Lung (tissue), 12 donors: ENCODE data around the gene SGTB. TPM values are rescaled to one million over a fixed set of nuclear protein-coding genes. Genes with fewer than 3 reads are reported as not detected.
"Not testable (repeated sequence)": the region's sequence is repeated elsewhere in the genome, so short reads cannot be mapped to it uniquely, and the experiment has no call there.

Experiments
- ATAC-seq: fragments of 200-7000 bp; cut with Tn5 transposase; one replicate; pipeline ENCODE4 v1.9.1; 2020; ENCODE audit warnings: moderate number of reproducible peaks; ENCODE audit not compliant: insufficient read depth, low FRiP score
- DNase-seq, 3 donors: peaks; one replicate each; pipeline ENCODE4 v3.0.0-alpha.2; 2013 to 2017
- H3K27ac ChIP-seq, 2 donors: one replicate each; pipeline ENCODE4 v1.5.1; 2013; ENCODE audit warnings: mild to moderate bottlenecking in 2 of 2, moderate library complexity in 2 of 2, control low read depth in 1 of 2, inconsistent platforms in 1 of 2, low read depth in 1 of 2, low read length in 1 of 2
- H3K27me3 ChIP-seq, 3 donors: one replicate each; pipeline ENCODE4 v1.5.1; 2013; ENCODE audit warnings: low read length in 2 of 3; ENCODE audit not compliant: control insufficient read depth in 3 of 3, insufficient read depth in 3 of 3
- H3K36me3 ChIP-seq, 4 donors: one replicate each; pipeline ENCODE4 v1.5.1; 2013; ENCODE audit warnings: low read length in 4 of 4, mild to moderate bottlenecking in 1 of 4, moderate library complexity in 1 of 4; ENCODE audit not compliant: control insufficient read depth in 4 of 4, insufficient read depth in 4 of 4
- H3K4me1 ChIP-seq, 5 donors: one replicate each; pipeline ENCODE4 v1.5.1; 2013; ENCODE audit warnings: low read length in 5 of 5, mild to moderate bottlenecking in 2 of 5, moderate library complexity in 1 of 5; ENCODE audit not compliant: control insufficient read depth in 5 of 5, insufficient read depth in 5 of 5
- H3K4me3 ChIP-seq: one replicate; pipeline ENCODE4 v1.5.1; 2013; ENCODE audit warnings: mild to moderate bottlenecking, control low read depth, moderate library complexity
- H3K9ac ChIP-seq, 2 donors: one replicate each; pipeline ENCODE4 v1.5.1; 2013; ENCODE audit warnings: low read length in 2 of 2, control low read depth in 1 of 2; ENCODE audit not compliant: insufficient read depth in 1 of 2
- H3K9me3 ChIP-seq, 4 donors: one replicate each; pipeline ENCODE4 v1.5.1; 2013; ENCODE audit warnings: low read length in 3 of 4, mild to moderate bottlenecking in 1 of 4, moderate library complexity in 1 of 4; ENCODE audit not compliant: control insufficient read depth in 4 of 4, insufficient read depth in 3 of 4
- WGBS, 2 donors: extraction: QIAGEN DNeasy Blood & Tissue Kit; methylation state at CpG; one replicate each; pipeline ENCODE4 v1.1.7; 2013; 5-methylcytosine and 5-hydroxymethylcytosine counted together
- polyA plus RNA-seq, 2 donors: library from polyadenylated mRNA; stranded (reverse); fragments of 200-250 nt; gene quantifications; one replicate each; pipeline ENCODE4 v1.2.1, GENCODE V29; 2013
- total RNA-seq, 2 donors: library from RNA; depleted of rRNA in 1 of 2; stranded (reverse); fragments of >200 nt in 1 of 2; gene quantifications; one replicate each; pipeline ENCODE4 v1.2.1, GENCODE V29; 2014 to 2021
- TF ChIP-seq, protein P1 (sequence below): IDR thresholded peaks from 2 replicates; pipeline ENCODE4 v1.5.1; 2012; ENCODE audit warnings: mild to moderate bottlenecking; ENCODE audit errors: control extremely low read depth, extremely low read depth
- donor health status: control.
- donor health status: control.
- donor health status: Bipolar disorder and iron deficiency.
- donor health status: healthy.
- donor health status: DM: yes; HTN: yes; CAD: no.

The SGTB gene
- total and polyA plus RNA-seq, 4 donors: 2.5 to 11.1 (median 10.0) TPM

GRCh38 chr5:65624571-65625555 lies 97.0 kb downstream of the SGTB start, which contains the start of the genes SHLD3 and TRAPPC13:
Gene SHLD3 (plus strand): TSS chr5:65625027. CDS start chr5:65629588, 4,561 bp downstream.
Gene TRAPPC13 (plus strand): TSS chr5:65625027. CDS start chr5:65625061, 34 bp downstream.
- ATAC-seq: peak; percentile 91
- WGBS, 2 donors: 0% methylated on average over 36 of the region's 36 CpGs
- peaks cover 0 to 22% (median 13%) of the 10 kb centered on the region in 5 donors for H3K4me1 ChIP-seq

GRCh38 chr5:65624025-65624570 lies 97.8 kb downstream of the SGTB start, which contains the start of gene TRIM23:
Gene TRIM23 (minus strand): TSS chr5:65624333. CDS start chr5:65624274, 59 bp downstream.
- Histone ChIP-seq H3K9me3 (no peaks in the 10 kb centered on the region), H3K4me1 (peaks cover 0 to 22% (median 13%) of the 10 kb centered on the region in 5 donors), H3K4me3 (peak within 1 kb of the TSS; percentile 85), H3K27ac (peak within 1 kb of the TSS; percentile 84 to 94), H3K36me3 (peaks cover 0 to 4% (median under 1%) of the 10 kb centered on the region in 4 donors), H3K9ac (peak within 1 kb of the TSS; percentile 64 to 95), H3K27me3 (no peaks in the 10 kb centered on the region)
- TF ChIP-seq, protein P1, sequence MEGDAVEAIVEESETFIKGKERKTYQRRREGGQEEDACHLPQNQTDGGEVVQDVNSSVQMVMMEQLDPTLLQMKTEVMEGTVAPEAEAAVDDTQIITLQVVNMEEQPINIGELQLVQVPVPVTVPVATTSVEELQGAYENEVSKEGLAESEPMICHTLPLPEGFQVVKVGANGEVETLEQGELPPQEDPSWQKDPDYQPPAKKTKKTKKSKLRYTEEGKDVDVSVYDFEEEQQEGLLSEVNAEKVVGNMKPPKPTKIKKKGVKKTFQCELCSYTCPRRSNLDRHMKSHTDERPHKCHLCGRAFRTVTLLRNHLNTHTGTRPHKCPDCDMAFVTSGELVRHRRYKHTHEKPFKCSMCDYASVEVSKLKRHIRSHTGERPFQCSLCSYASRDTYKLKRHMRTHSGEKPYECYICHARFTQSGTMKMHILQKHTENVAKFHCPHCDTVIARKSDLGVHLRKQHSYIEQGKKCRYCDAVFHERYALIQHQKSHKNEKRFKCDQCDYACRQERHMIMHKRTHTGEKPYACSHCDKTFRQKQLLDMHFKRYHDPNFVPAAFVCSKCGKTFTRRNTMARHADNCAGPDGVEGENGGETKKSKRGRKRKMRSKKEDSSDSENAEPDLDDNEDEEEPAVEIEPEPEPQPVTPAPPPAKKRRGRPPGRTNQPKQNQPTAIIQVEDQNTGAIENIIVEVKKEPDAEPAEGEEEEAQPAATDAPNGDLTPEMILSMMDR: no peak
- ATAC-seq (peak; percentile 97), DNase-seq (peak in 2 of 3 donors; percentile 92 to 97)
- WGBS, 2 donors: 0% methylated on average over 32 of the region's 32 CpGs

More at GRCh38 chr5:65624571-65625555, 97.0 kb downstream of the SGTB start, which contains the start of the genes SHLD3 and TRAPPC13:
- peak; percentile 89 to 97 (median 96) for DNase-seq
- Histone ChIP-seq H3K27ac (peak within 1 kb of the TSS; percentile 84 to 94), H3K36me3 (peaks cover 0 to 4% (median 1%) of the 10 kb centered on the region in 4 donors), H3K27me3 (no peaks in the 10 kb centered on the region), H3K4me3 (peak within 1 kb of the TSS; percentile 85), H3K9ac (peak within 1 kb of the TSS; percentile 64 to 95), H3K9me3 (no peaks in the 10 kb centered on the region)
- TF ChIP-seq, protein P1: no peak

DNA sequence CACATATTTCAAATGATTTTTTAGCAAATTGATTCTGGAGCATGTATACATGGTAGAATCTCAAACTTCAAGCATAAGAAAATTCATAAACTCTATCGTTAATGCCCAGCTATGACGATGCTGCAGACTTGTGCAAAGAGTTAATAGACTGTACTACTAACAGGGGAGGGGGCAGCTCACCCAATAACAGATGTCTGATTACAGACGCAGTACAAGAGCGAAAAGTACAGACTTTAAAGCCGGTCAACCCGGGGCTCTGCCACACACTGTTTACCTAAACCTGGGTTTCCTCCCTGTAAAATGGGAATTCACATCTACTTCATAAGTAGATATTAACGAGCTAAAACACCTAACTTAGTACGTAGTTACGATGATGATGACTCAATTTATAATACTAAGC lies 98.4 kb downstream of the SGTB start:
- H3K4me3 ChIP-seq: peak overlapping the region; percentile 85
- peak overlapping the region; percentile 84 to 94 for H3K27ac ChIP-seq
- DNase-seq (peak in 2 of 3 donors; percentile 6 to 16), ATAC-seq (no peak)
- H3K9me3 ChIP-seq: no peaks in the 10 kb centered on the region
- H3K27me3 ChIP-seq: no peaks in the 10 kb centered on the region
- WGBS, 2 donors: 5 to 9% methylated on average over 9 of the region's 9 CpGs
- TF ChIP-seq, protein P1: no peak
- H3K36me3 ChIP-seq: peaks cover 0 to 4% (median 1%) of the 10 kb centered on the region in 4 donors
- peaks cover 0 to 22% (median 13%) of the 10 kb centered on the region in 5 donors for H3K4me1 ChIP-seq
- H3K9ac ChIP-seq: peak overlapping the region; percentile 64 to 95

- ATAC-seq, H3K4me3 ChIP-seq, H3K36me3 ChIP-seq, H3K27ac ChIP-seq, H3K9me3 ChIP-seq, H3K9ac ChIP-seq, DNase-seq, H3K27me3 ChIP-seq: not testable (repeated sequence)
- peaks cover 0 to 22% (median 13%) of the 10 kb centered on the region in 5 donors for H3K4me1 ChIP-seq
- 89 to 91% methylated on average over 4 of the region's 4 CpGs for WGBS, 2 donors
These were observed 99.9 kb downstream of the SGTB start for GRCh38 chr5:65621961-65622360.
